Measurements from ENCODE around the gene BTNL2.

DNA sequence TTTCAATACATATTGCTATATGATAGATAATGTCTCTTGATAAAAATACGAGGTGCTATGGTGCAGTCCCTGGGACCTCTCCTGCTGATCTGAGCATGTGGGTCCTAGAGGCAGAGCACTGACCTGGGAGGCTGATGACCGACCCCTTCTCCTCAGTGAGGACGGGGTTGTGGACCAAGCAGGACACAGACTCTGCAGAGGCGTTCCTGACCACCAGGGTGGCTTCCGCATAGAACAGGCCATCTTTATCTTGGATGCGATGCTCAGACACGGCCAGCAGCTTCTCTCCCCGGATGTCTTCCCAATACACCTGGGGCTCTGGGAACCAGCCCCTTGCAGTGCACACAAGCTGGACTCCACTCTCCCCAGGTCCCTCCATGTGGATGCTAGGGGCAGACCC is 4.2 kb downstream of the BTNL2 start:
- TF ChIP-seq NR3C1 (CRISPR knock-in tag; IDR thresholded peaks at IDR 0.05) (no peak), ZBTB33 (CRISPR knock-in tag; IDR thresholded peaks at IDR 0.05) (no peak), CTCF (IDR thresholded peaks at IDR 0.05 in 2 of 3, conservative IDR thresholded peaks at IDR 0.05 in 1 of 3; ENCODE audit: insufficient read depth in 2 of 3, low read depth in 1 of 3, low read length in 3 of 3) (no peak), BRD4 (IDR thresholded peaks at IDR 0.05) (no peak), CEBPB (tag; IDR thresholded peaks at IDR 0.05) (no peak), GABPA (tag; conservative IDR thresholded peaks at IDR 0.05; ENCODE audit: low read depth) (no peak)
